Fibroblast of skin of left quadriceps (primary cell): ENCODE data around the gene NAA80.
"Not testable (repeated sequence)": the region's sequence is repeated elsewhere in the genome, so short reads cannot be mapped to it uniquely, and the experiment has no call there.

Source experiments
- DNase-seq, 2 experiments: peaks; one replicate each; pipeline ENCODE4 v3.0.0-alpha.2; 2013; ENCODE audit warnings: low read depth in 2 of 2

The NAA80 gene

DNA sequence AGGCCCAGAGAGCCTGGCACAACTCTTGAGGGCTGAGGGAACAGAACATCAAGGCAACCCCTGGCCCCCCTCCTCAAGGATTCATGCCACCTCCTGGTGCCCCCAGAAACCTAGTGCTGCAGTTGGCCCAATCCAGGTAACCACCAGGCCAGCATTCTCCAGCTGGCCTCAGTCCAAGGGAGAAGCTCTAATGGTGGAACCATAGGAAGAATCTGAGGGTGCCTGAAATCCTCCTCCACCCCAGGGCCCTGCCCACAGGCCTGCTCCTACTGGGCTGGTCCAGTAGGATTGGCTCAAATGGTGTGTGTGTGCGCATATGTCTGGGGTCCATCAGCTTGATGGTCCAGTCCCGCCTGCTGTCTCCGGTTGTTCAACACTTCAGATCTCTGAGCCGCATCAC, 15.6 kb upstream of the NAA80 start:
- no peak for DNase-seq

DNA sequence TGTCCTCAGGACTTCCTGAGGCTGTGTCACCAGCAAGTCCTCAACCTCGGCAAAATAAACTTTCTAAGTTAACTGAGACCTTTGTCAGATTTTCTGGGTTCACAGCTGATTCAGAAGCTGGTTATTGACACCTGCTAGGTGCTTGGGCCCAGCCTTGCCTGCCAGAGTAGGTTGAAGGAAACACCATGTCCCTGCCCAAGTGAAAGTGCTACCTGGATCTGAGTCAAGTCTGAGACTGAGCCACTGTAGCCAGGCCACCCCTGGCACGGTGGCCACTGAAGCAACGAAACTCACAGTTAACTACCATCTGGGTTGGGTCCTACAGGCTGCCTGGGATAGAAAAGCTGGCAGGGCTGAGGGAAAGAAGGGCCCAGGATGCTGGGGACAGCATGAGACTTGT, 15.1 kb upstream of the NAA80 start:
- no peak for DNase-seq

- not testable (repeated sequence) for DNase-seq
These were observed 12.8 kb upstream of the NAA80 start for GRCh38 chr3:50312041-50312440.

DNA sequence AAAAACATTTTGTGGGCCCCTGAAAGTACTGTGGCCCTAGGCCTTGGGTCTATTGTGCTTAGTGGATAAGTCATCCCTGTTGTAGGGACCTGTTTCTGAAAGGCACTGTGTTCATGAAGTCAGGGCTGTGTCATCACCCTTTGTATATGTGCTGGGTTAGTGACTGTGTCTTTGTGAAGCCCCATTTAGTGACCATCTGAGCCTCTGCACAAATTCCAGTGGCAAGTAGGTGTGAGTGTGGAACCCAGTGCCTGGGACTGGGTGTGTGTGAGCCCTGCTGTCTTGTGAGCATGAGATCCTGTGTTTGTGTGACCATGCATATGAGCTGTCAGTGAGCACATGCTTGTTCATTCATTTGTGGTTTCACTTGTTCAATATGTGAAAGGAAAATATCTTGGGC, 5.4 kb upstream of the NAA80 start:
- DNase-seq: no peak

DNA sequence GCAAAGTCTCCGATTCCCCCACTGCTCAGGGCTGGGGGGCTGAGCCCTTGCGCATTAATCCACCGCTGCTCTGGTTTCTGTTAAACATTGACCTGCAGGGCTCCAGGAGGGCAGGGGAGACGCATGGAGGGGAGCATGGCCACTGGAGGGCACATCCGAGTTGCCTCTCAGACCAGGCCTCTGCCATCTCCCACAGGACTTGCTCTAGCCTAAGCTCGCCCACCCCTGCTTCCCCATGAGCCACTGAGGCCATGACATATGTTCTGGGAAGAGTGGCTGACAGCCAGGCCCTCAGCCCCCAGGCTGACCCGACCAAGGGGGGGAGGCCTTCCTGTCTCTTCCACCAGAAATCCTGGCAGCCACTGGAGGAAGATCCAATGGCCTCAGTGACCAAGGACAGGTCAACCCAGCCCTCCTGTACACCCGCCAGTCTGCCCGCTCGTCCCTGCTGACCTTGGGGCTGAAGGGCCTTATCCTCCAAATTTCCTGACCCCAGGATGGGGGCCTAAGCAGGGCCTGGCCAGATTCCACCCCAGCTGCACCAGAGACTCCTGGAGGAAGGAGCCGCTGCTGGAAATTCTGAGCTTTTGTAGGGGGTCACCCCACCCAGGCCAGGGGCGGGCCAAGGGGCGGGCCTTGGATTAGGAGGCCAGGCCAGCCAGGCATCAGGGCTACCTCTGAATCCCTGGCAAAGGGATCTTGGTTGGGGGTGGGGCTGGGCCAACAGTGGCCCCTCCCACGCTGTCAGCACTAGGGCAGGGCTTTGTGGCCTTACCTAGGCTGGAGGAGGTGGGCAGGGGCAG, 4.0 kb upstream of the NAA80 start, which contains the start of gene HYAL1:
Gene HYAL1, minus strand, starts transcription at position 562 of the 803 bp plus-strand sequence. CDS start 618 bp downstream, outside the sequence.
- no peak for DNase-seq

- DNase-seq: no peak
These were observed 3.1 kb upstream of the NAA80 start for GRCh38 chr3:50302095-50303012.

DNA sequence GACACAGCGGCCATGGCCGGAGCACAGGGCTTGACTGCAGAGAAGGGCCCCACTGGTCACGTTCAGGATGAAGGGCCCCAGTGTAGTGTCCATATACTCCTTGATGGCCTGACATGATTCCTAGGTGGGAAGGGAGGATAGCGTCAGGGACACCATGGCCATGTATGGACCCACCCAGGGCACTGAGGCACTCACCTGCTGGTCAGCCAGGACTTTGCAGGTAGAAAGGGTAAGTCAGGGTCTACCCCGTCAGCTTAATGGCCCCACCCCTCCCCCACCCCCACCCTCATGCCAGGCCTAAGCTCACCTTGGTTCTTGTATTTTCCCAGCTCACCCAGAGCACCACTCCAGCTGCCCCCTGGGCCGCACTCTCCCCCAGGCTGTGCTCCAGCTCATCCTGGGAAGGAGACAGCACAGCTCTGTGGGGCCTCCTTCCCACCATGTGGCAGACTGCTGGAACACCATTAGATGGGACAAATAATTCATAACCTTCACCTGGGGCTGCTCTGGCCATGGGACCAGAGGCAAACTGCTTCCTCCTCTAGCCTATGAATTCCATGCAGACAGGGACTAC, 1.6 kb upstream of the NAA80 start:
- no peak for DNase-seq

- DNase-seq: peak in 1 of 2 experiments; percentile 6
These were observed 900 bp upstream of the NAA80 start for GRCh38 chr3:50299929-50300680.

DNA sequence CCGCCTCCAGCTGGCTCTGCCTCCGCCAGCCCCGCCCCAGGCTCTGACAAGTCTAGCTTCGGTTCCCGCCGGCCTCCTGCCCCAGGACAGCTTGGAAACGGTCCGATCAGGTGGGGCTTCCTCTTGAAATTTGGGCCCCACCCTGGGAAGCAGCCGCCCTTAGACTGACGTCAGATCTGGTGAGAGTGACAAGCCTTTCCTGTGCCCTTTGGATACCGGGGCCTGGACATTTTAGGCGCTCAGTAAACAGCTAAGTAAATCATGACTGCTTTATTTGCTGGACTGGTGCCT, 378 bp upstream of the NAA80 start:
- DNase-seq: no peak

DNA sequence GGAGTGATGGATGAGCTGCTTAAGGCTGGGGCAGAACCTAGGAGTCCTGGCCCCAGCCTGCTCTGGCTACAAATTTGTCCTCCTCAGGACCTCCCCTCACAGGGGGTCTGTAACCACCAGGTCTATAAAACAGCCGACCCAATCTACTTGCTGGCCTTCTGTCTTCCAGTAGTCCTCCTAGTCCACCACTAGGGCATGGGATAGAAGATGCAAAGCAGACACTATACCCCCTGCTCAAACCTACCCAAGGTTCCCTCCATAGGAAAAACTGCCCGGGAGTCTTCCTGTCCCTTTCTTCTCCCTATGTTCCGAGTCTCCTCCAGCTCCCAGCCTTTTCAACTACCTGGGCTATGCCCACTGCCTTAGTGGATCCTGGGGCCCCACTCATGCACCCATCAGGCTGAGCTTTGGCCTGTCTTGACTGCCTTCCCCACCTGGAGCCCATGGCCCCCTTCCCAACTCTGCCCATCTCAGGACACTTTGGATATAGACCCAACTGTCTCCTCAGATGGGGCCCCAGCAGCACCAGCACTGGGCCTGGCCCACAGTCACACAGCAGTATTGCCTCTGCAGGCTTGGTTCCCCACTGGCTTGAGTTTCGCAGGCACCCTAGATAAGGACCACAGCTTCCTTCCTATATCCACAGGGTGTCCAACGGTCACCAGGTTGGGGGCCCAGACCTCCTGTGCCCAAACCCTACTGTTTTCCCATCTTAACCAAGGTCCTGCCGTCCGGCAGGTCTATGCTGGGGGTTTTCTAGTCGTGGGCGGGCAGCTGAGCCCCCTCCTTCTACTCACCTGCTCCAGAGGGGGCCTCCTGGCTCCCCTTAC, 1.1 kb downstream of the NAA80 start:
- DNase-seq: no peak

- no peak for DNase-seq
These were observed 1.8 kb downstream of the NAA80 start for GRCh38 chr3:50297384-50297775.

DNA sequence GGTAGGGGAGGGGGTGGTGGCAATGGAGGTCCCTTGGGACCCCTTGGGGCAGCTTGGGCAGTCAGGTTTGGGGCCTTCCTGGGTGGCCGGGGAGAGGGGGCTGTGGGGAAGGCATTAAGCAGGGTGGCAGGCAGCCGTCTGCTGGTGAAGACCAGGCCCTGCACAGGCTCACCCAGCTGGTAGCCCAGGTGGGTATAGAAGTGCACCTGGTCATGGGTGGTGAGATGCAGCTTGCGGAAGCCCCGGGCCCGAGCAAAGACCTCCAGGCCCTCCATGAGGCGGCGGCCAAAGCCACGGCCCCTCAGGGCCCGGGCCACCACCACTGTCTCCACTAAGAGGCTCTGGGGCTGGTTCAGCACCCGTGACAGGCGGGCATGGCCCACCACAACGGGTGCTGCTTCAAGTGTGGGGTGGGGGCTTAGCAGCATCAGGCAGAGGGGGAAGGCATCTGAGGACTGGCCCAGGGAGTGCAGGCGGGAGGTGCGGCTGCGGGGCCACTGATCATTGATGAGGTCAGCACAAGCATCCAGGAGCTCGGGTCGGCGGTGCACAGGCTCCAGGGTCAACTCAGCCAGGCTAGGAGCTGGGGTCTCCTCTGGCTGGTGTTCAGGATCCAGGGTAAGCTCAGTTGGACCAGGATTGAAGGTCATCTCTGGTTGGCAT, 2.4 kb downstream of the NAA80 start:
- no peak for DNase-seq

- no peak for DNase-seq
These were observed 3.4 kb downstream of the NAA80 start for GRCh38 chr3:50295553-50296431.

DNA sequence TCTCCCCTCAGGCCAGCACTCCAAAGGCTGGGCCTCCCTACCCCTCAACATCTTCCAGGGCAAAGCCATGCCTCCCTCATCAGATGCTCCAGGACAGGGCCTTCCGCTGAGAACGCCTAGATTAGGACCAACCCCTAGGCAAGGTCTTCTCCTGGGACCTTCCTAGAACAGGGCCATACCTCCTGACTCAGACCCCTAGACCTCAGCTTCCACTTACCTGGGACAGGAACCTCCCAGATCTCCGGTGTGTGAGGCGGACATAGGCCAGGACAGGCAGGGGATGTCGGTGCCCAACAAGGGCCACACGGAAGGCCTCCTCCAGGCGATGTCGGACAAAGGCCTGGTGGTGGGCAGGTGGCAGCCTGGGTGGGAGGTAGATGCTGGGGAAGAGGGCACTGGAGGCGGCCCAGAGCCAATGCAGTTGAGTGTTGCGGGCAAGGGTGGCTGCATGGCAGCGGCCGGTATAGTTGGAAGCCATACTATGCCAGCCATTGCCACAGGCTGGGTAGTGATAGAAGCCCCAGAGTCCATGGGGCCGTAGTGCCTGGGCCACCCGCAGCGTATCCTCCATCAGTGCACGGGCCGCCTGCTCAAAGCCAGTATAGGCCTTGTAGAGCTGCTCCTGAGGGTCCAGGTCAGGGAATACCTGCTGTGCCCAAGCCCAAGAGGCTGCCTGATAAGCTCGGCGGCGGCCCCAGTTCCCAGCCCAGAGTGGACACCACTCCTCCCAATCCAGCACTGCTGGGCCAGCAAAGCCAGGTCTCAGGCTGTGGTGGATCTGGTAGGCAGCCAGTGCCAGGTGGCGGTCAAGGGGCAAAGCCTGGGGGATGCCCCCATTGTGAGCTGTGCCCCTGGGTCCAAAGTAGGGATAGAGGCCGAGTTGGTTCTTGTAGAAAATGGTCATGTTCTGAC, 4.5 kb downstream of the NAA80 start:
- DNase-seq: no peak

DNA sequence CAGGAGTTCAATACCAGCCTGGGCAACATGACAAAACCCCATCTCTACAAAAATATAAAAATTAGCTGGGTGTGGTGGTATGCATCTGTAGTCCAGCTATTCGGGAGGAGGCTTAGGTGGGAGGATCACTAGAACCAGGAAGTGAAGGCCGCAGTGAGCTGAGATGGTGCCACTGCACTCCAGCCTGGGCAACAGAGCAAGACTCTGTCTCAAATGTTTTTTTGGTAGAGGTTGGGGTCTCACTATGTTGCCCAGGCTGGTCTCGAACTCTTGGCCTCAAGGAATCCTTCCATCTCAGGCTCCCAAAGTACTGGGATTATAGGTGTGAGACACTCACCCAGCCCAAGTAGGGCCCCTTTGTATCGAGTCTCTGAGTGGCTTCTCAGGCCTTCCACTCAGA, 5.1 kb downstream of the NAA80 start:
- DNase-seq: no peak

GRCh38 chr3:50293079-50293801, 6.0 kb downstream of the NAA80 start:
- DNase-seq: no peak

DNA sequence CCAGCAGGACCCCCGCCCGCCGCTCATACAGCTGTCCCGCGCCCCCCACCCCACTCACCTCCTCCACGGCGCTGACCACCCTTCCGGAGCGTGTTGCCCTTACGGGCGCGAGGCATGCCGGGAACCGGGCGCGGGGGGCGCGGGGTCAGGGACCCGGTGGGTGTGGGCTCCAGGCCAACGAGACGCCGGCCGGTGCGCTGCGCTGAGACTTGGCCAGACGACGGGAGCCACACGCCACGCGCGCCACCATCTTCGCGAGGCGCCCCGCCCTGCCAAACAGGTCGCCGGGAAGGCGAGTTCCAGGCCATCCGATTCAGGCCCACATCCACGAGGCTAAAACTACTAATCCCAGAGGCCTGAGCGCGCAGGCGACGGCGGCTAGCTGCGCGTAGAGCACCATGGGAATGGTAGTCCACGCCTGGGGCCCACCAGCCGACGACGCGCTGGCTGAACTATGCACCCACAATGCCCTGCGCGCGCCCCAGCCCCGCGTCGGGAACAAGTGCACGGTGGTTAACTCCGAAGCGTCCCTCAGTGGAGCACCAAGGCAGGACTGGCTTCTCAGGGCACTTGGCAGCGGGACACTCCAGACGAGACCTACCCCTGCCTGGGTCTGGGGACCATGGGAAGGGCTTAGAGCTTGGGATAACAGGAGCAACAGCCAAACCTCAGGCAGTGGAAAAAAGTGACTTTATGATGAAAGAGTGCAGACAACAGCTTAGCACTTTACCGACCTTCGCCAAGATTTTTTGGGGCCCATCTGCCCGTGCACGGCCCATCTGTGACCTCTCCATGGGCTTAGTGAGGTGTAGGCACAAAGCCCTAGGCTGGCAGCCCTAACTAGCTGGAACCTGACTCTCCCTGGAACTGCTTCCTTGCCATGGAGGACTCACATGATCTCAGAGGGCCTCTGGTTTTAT, 6.8 kb downstream of the NAA80 start, which contains the start of gene IFRD2:
Gene IFRD2, minus strand, starts transcription at position 271 of the 920 bp plus-strand sequence. Its CDS starts 155 bp downstream, at position 116.
- peak; percentile 91 to 93 for DNase-seq
